Esophagus muscularis mucosa (tissue), 4 donors: ENCODE measurements around the gene TMEM154. TPM values are rescaled to one million over a fixed set of nuclear protein-coding genes. Genes with fewer than 3 reads are reported as not detected.

Experiments used
- DNase-seq: peaks from one replicate; pipeline ENCODE4 v3.0.0-alpha.2; 2017; ENCODE audit errors: extremely low spot score
- H3K27ac ChIP-seq, 4 donors: fragments of 200-600 bp; sonication (generic); replicated peaks in 1 of 4; 1 replicate in 3 of 4; 2 replicates in 1 of 4; pipeline ENCODE4 v1.5.1; 2016 to 2019; ENCODE audit warnings: mild to moderate bottlenecking in 1 of 4
- H3K27me3 ChIP-seq, 4 donors: fragments of 200-600 bp; sonication (generic); one replicate each; pipeline versions ENCODE4 v1.5.1 to v1.6.0; 2016 to 2019
- H3K36me3 ChIP-seq, 4 donors: fragments of 200-600 bp; sonication (generic); one replicate each; pipeline ENCODE4 v1.5.1; 2016 to 2019
- H3K4me1 ChIP-seq, 4 donors: fragments of 200-600 bp; sonication (generic); one replicate each; pipeline ENCODE4 v1.5.1; 2016 to 2019
- H3K4me3 ChIP-seq, 4 donors: fragments of 200-600 bp; sonication (generic); 1 replicate in 2 of 4; 2 replicates in 2 of 4; pipeline ENCODE4 v1.5.1; 2016 to 2019; ENCODE audit warnings: mild to moderate bottlenecking in 4 of 4, moderate library complexity in 1 of 4
- H3K9me3 ChIP-seq, 4 donors: fragments of 200-600 bp; sonication (generic); 1 replicate in 3 of 4; 2 replicates in 1 of 4; pipeline ENCODE4 v1.5.1; 2016 to 2019
- EP300 ChIP-seq: sonication (generic); formaldehyde crosslinking; IDR thresholded peaks from one replicate; pipeline ENCODE4 v1.6.1; 2017; ENCODE audit warnings: antibody characterized with exemption
- POLR2A ChIP-seq: fragments of 450-650 bp; IDR thresholded peaks from one replicate; pipeline ENCODE4 v1.6.1; 2017; ENCODE audit warnings: antibody characterized with exemption, moderate library complexity, mild to moderate bottlenecking, low read depth
- POLR2AphosphoS5 ChIP-seq, 2 donors: sonication (generic); formaldehyde crosslinking; IDR thresholded peaks; one replicate each; pipeline ENCODE4 v1.6.1; 2017; ENCODE audit warnings: antibody characterized with exemption in 2 of 2
- WGBS: methylation state at CpG from one replicate; pipeline ENCODE4 v1.1.5; 2018; 5-methylcytosine and 5-hydroxymethylcytosine counted together
- intact Hi-C: fragments of 100-400 bp; cut with DNase I; formaldehyde crosslinking; loops from one replicate; pipeline ENCODE4 v1.15.1; 2023
- total RNA-seq, 4 donors: library from RNA; depleted of rRNA; stranded (reverse); fragments of >200 nt; gene quantifications; one replicate each; pipeline versions ENCODE4 v1.1.0 to v1.2.1, GENCODE V29; 2016
- TF ChIP-seq, protein P1 (sequence below), 3 experiments: fragments of 200-600 bp in 2 of 3; fragments of 450-650 bp in 1 of 3; sonication (generic) in 2 of 3; IDR thresholded peaks; one replicate each; pipeline ENCODE4 v1.5.1; 2017 to 2019; ENCODE audit warnings: antibody characterized with exemption in 3 of 3, mild to moderate bottlenecking in 2 of 3, moderate library complexity in 1 of 3

The TMEM154 gene, protein sequence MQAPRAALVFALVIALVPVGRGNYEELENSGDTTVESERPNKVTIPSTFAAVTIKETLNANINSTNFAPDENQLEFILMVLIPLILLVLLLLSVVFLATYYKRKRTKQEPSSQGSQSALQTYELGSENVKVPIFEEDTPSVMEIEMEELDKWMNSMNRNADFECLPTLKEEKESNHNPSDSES
- 1 to 10 TPM; 1.1 to 2.9 (median 2.3) TPM for total RNA-seq

DNA sequence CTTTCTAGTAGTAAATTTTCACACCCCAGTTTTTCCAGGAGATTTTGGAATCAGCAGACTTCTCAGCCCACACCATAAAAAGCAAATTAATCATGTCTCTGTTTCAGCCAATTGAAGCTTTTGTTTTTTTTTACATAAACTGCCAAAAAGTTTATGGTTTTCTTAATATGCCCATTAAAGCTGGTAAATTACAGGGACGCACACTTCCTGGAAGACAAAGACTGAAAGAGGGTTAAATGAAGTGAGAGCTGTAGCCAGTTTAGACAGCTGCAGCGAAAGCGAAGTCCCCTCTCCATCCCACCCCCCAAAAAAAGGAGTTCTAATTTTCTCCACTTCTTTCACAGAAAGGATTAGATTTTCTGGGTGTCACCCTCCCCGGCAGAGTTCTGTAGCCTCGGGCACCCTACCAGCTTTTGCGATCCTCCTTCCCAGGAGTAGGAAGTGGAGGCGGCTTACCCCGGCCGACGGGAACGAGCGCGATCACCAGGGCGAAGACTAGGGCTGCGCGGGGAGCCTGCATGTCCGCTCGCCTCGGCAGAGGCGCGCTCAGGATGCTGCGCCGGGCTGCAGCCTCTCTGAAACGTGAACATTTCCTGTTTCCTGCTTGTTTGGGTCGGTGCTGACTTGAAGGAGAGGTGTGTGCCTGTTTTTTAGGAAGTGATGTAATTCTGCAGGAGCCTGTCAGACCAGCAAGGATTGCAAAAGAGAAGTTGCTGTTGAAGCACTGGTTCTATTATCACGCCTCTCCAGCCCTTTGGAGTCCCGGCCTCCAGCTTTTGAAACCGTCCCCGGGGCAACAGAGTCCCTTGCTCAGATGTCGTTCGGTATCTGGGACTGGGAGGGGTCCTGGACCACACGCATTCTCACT lies at the start of gene TMEM154:
TMEM154 (minus strand) TSS at position 584 of the 868 bp plus-strand sequence; CDS start at position 520, 64 bp downstream.
- H3K36me3 ChIP-seq = no peaks in the 10 kb centered on the region
- peak within 1 kb of the TSS in 2 of 4 donors; percentile 17 to 25 for H3K27ac ChIP-seq
- 4% methylated on average over 18 of the region's 32 CpGs for WGBS
- intact Hi-C loops = no loop called here
- peaks cover 0 to 10% (median 0%) of the 10 kb centered on the region in 4 donors for H3K27me3 ChIP-seq
- DNase-seq = no peak
- peaks cover 4 to 17% (median 9%) of the 10 kb centered on the region in 4 donors for H3K4me1 ChIP-seq
- no peaks in the 10 kb centered on the region for H3K9me3 ChIP-seq
- peak within 1 kb of the TSS; percentile 48 to 57 (median 50) for H3K4me3 ChIP-seq
- TF ChIP-seq EP300 (no peak), POLR2AphosphoS5 (IDR thresholded peaks at IDR 0.05) (peak; percentile 61 to 64)

DNA sequence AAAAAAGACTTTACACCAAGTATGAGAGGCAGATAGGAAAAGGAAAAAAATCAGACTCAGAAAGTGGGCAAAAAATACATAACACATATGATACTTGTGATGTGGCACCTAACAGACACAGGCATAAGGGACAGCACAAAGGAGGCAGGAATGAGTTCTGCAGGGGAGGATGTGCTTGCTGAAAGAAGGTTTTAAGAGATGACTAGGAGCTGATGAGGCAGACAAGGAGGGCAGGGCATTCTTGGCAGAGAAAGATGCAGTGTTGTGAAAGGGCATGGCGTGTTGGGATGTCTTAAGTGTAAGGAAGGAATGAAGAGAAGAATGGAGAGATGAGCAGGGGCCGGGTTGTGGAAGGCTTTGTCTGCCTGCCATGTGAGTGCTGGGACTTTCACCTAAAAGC lies 49.7 kb upstream of the TMEM154 start:
- Histone ChIP-seq H3K27me3 (no peaks in the 10 kb centered on the region), H3K27ac (no peak overlapping the region), H3K4me1 (no peaks in the 10 kb centered on the region), H3K36me3 (no peaks in the 10 kb centered on the region), H3K4me3 (no peak overlapping the region), H3K9me3 (no peaks in the 10 kb centered on the region)
- TF ChIP-seq EP300 (no peak), POLR2AphosphoS5 (IDR thresholded peaks at IDR 0.05) (no peak), POLR2A (no peak)
- TF ChIP-seq, protein P1, sequence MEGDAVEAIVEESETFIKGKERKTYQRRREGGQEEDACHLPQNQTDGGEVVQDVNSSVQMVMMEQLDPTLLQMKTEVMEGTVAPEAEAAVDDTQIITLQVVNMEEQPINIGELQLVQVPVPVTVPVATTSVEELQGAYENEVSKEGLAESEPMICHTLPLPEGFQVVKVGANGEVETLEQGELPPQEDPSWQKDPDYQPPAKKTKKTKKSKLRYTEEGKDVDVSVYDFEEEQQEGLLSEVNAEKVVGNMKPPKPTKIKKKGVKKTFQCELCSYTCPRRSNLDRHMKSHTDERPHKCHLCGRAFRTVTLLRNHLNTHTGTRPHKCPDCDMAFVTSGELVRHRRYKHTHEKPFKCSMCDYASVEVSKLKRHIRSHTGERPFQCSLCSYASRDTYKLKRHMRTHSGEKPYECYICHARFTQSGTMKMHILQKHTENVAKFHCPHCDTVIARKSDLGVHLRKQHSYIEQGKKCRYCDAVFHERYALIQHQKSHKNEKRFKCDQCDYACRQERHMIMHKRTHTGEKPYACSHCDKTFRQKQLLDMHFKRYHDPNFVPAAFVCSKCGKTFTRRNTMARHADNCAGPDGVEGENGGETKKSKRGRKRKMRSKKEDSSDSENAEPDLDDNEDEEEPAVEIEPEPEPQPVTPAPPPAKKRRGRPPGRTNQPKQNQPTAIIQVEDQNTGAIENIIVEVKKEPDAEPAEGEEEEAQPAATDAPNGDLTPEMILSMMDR (IDR thresholded peaks at IDR 0.05) = no peak
- DNase-seq = no peak
- intact Hi-C loops = no loop called here
- 27% methylated on average over 2 of the region's 2 CpGs for WGBS

DNA sequence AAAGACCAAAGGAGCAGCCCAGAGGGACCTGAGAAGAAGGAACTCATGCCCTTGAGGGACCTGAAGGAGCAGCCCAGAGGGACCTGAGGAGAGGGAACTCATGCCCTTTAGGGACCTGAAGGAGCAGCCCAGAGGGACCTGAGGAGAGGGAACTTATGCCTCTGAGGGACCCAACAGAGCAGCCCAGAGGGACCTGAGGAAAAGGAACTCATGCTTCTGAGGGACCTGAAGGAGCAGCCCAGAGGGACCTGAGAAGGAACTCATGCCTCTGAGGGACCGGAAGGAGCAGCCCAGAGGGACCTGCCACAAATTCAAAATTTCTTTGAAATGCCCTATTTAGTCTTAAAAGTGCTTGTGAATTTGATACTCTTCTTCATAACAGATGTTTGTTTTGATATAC lies 48.5 kb upstream of the TMEM154 start:
- Histone ChIP-seq H3K4me3 (no peak overlapping the region), H3K27me3 (no peaks in the 10 kb centered on the region), H3K9me3 (no peaks in the 10 kb centered on the region), H3K4me1 (no peaks in the 10 kb centered on the region), H3K27ac (no peak overlapping the region), H3K36me3 (no peaks in the 10 kb centered on the region)
- 94% methylated on average over 1 of the region's 1 CpG for WGBS
- DNase-seq = no peak
- intact Hi-C loops = no loop called here
- no peak for TF ChIP-seq POLR2A
- TF ChIP-seq EP300 = no peak
- no peak for TF ChIP-seq POLR2AphosphoS5 (IDR thresholded peaks at IDR 0.05)
- TF ChIP-seq, protein P1 (IDR thresholded peaks at IDR 0.05) = no peak

DNA sequence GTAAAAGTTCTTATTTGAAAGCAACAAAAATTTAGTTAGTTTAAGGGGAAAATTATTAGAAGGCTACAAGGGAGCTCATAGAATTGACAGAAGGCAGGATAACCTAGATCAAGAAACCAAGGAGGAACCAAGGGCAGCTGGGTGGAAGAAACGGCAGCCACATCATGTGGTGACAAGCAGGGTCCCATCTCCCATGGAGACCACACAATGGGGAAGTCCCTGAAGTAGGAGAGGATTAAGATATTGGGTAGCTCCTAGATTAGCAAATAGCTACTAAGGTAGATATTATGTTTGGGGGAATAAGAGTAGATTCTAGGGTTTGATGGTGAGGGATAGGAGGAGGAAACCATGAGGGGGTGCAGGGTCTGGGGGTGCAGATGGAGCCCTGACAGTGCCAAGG lies 48.0 kb upstream of the TMEM154 start:
- H3K9me3 ChIP-seq = no peaks in the 10 kb centered on the region
- H3K36me3 ChIP-seq = no peaks in the 10 kb centered on the region
- no peaks in the 10 kb centered on the region for H3K4me1 ChIP-seq
- no peaks in the 10 kb centered on the region for H3K27me3 ChIP-seq
- H3K27ac ChIP-seq = no peak overlapping the region
- no peak for DNase-seq
- intact Hi-C loops = no loop called here
- TF ChIP-seq EP300 (no peak), POLR2A (no peak), POLR2AphosphoS5 (IDR thresholded peaks at IDR 0.05) (no peak)
- TF ChIP-seq, protein P1 (IDR thresholded peaks at IDR 0.05) = no peak
- H3K4me3 ChIP-seq = no peak overlapping the region
- WGBS = 52% methylated on average over 1 of the region's 1 CpG

DNA sequence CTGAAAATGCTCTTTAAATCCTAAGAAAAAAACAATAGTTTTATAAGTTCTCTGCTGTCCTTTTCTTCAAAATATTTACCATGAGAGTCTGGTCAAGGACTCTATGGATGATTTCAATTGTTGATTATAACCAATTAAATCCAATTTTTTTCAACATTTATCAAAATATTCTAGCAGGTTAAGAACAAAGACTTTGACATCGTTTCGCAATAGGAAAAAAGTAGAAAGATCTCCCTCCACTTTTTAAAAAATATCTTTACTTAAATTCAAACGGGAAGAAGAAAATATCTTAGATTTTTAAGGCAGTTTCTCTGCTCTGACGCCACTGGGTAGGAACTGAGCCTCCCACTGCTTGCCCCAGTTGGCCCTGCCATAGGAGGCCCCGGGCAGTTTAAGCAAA lies 44.7 kb upstream of the TMEM154 start:
- Histone ChIP-seq H3K27ac (no peak overlapping the region), H3K9me3 (no peaks in the 10 kb centered on the region), H3K4me1 (no peaks in the 10 kb centered on the region), H3K27me3 (no peaks in the 10 kb centered on the region), H3K36me3 (no peaks in the 10 kb centered on the region), H3K4me3 (no peak overlapping the region)
- TF ChIP-seq, protein P1 (IDR thresholded peaks at IDR 0.05) = no peak
- TF ChIP-seq EP300 = no peak
- no peak for TF ChIP-seq POLR2A
- no peak for TF ChIP-seq POLR2AphosphoS5 (IDR thresholded peaks at IDR 0.05)
- no peak for DNase-seq
- intact Hi-C loops = no loop called here
- WGBS = 78% methylated on average over 5 of the region's 5 CpGs
